ENCODE data around the gene NINJ1.
A peak's percentile ranks its signal among the peaks of the same experiment; 100 is the strongest.
"Not testable (repeated sequence)": the region's sequence is repeated elsewhere in the genome, so short reads cannot be mapped to it uniquely, and the experiment has no call there.

The NINJ1 gene

GRCh38 chr9:93159601-93160471, 25.8 kb upstream of the NINJ1 start:
- DNase-seq, result peak; percentile 62

GRCh38 chr9:93156475-93157008, 22.5 kb upstream of the NINJ1 start:
- DNase-seq, result no peak

- no peak for DNase-seq
These were observed 21.8 kb upstream of the NINJ1 start for GRCh38 chr9:93155716-93156474.

- peak; percentile 44 for DNase-seq
These were observed 20.3 kb upstream of the NINJ1 start for GRCh38 chr9:93154293-93154903.

- DNase-seq, result no peak
These were observed 17.2 kb upstream of the NINJ1 start for GRCh38 chr9:93151097-93151784.

- no peak for DNase-seq
These were observed 15.3 kb upstream of the NINJ1 start for GRCh38 chr9:93149361-93149760.

GRCh38 chr9:93148721-93149120, 14.7 kb upstream of the NINJ1 start:
- DNase-seq, result no peak

GRCh38 chr9:93147632-93148031, 13.6 kb upstream of the NINJ1 start:
- DNase-seq, result no peak

- DNase-seq, result not testable (repeated sequence)
These were observed 12.6 kb upstream of the NINJ1 start for GRCh38 chr9:93146696-93147095.

- DNase-seq, result no peak
These were observed 9.9 kb upstream of the NINJ1 start for GRCh38 chr9:93143830-93144530.

GRCh38 chr9:93141771-93142483, 7.9 kb upstream of the NINJ1 start:
- DNase-seq, result no peak

GRCh38 chr9:93139365-93140182, 5.5 kb upstream of the NINJ1 start:
- no peak for DNase-seq

GRCh38 chr9:93138171-93138764, 4.2 kb upstream of the NINJ1 start:
- DNase-seq, result no peak

- DNase-seq, result no peak
These were observed 3.3 kb upstream of the NINJ1 start for GRCh38 chr9:93137362-93137761.

- DNase-seq, result peak; percentile 76
These were observed 2.0 kb upstream of the NINJ1 start for GRCh38 chr9:93136011-93136440.

- no peak for DNase-seq
These were observed 841 bp upstream of the NINJ1 start for GRCh38 chr9:93134740-93135444.

- no peak for DNase-seq
These were observed 403 bp downstream of the NINJ1 start for GRCh38 chr9:93133681-93134014.

- no peak for DNase-seq
These were observed 938 bp downstream of the NINJ1 start for GRCh38 chr9:93132946-93133680.

Measured in NCI-H1092 treated with DMSO at 0.1 percent for 48 hours (cell line).